Spleen (tissue), 11 donors: ENCODE measurements around the gene WSCD1. TPM values are rescaled to one million over a fixed set of nuclear protein-coding genes. Genes with fewer than 3 reads are reported as not detected.

ENCODE experiments used
- DNase-seq: peaks from one replicate; pipeline ENCODE4 v3.0.0-alpha.2; 2020
- H3K27ac ChIP-seq, 8 donors: fragments of 200-600 bp; sonication (generic) in 7 of 8; 1 replicate in 4 of 8; 2 replicates in 4 of 8; pipeline versions ENCODE4 v1.5.0 to v1.8.0; 2016 to 2021; ENCODE audit warnings: inconsistent platforms in 4 of 8, mild to moderate bottlenecking in 4 of 8, moderate library complexity in 1 of 8
- H3K27me3 ChIP-seq, 7 donors: fragments of 200-600 bp; sonication (generic) in 6 of 7; replicated peaks in 1 of 7; 1 replicate in 4 of 7; 2 replicates in 3 of 7; pipeline versions ENCODE4 v1.5.0 to v1.8.0; 2016 to 2021; ENCODE audit warnings: inconsistent platforms in 3 of 7, mild to moderate bottlenecking in 1 of 7
- H3K36me3 ChIP-seq, 6 donors: fragments of 200-600 bp; sonication (generic) in 5 of 6; 1 replicate in 4 of 6; 2 replicates in 2 of 6; pipeline versions ENCODE4 v1.5.0 to v1.8.0; 2016 to 2021; ENCODE audit warnings: inconsistent platforms in 2 of 6
- H3K4me1 ChIP-seq, 6 donors: fragments of 200-600 bp; sonication (generic) in 5 of 6; 1 replicate in 3 of 6; 2 replicates in 3 of 6; pipeline versions ENCODE4 v1.5.0 to v1.8.0; 2016 to 2021; ENCODE audit warnings: inconsistent platforms in 3 of 6
- H3K4me3 ChIP-seq, 8 donors: fragments of 200-600 bp; sonication (generic) in 7 of 8; 1 replicate in 4 of 8; 2 replicates in 4 of 8; pipeline versions ENCODE4 v1.5.0 to v1.8.0; 2016 to 2021; ENCODE audit warnings: inconsistent platforms in 4 of 8, mild to moderate bottlenecking in 4 of 8, moderate library complexity in 2 of 8
- H3K9me3 ChIP-seq, 8 donors: fragments of 200-600 bp; sonication (generic) in 7 of 8; 1 replicate in 4 of 8; 2 replicates in 4 of 8; pipeline versions ENCODE4 v1.5.0 to v1.8.0; 2016 to 2021; ENCODE audit warnings: inconsistent platforms in 4 of 8
- POLR2A ChIP-seq, 3 donors: fragments of 450-650 bp; IDR thresholded peaks; one replicate each; pipeline ENCODE4 v1.5.1; 2017; ENCODE audit warnings: antibody characterized with exemption in 3 of 3, mild to moderate bottlenecking in 1 of 3
- POLR2AphosphoS5 ChIP-seq, 3 donors: sonication (generic); formaldehyde crosslinking; IDR thresholded peaks; one replicate each; pipeline ENCODE4 v1.5.1; 2017; ENCODE audit warnings: antibody characterized with exemption in 3 of 3
- WGBS, 5 donors: extraction: QIAGEN DNeasy Blood & Tissue Kit in 3 of 5; methylation state at CpG; one replicate each; pipeline versions ENCODE4 v1.1.5 to v1.1.7; 2013 to 2018; 5-methylcytosine and 5-hydroxymethylcytosine counted together
- intact Hi-C: fragments of 100-400 bp; cut with DNase I; formaldehyde crosslinking; loops from one replicate; pipeline ENCODE4 v1.15.0; 2023; ENCODE audit warnings: low total_unique reads
- polyA plus RNA-seq, 3 donors: library from polyadenylated mRNA; stranded (reverse); fragments of 200-250 nt; gene quantifications; one replicate each; pipeline ENCODE4 v1.2.1, GENCODE V29; 2013
- total RNA-seq, 7 donors: library from RNA; depleted of rRNA in 3 of 7; stranded (reverse); fragments of >200 nt in 3 of 7; fragmentation: NEBNext Ultra II Directional in 4 of 7; extraction: Animal tissue kit (Norgen Biotek cat#: 25700) in 4 of 7; gene quantifications; one replicate each; pipeline versions ENCODE4 v1.1.0 to v1.2.1, GENCODE V29; 2016 to 2021
- TF ChIP-seq, protein P1 (sequence below), 11 experiments: fragments of 200-600 bp in 7 of 11; fragments of 450-650 bp in 4 of 11; sonication (generic) in 4 of 11; IDR thresholded peaks in 8 of 11; conservative IDR thresholded peaks in 3 of 11; 1 replicate in 7 of 11; 2 replicates in 4 of 11; pipeline versions ENCODE4 v1.4.0 to v1.8.0; 2016 to 2021; ENCODE audit warnings: antibody characterized with exemption in 11 of 11, inconsistent platforms in 4 of 11, mild to moderate bottlenecking in 1 of 11
- donor health status: healthy with polysubstance abuse.
- donor health status: DM: no; HTN: no; CAD: no; lungs with moderate emphysema.
- donor health status: DM: no; HTN: no; CAD: no.
- donor health status: Bipolar disorder and iron deficiency.
- donor health status: healthy.
- donor health status: DM: no; HTN: no; CAD: no.
- donor health status: DM: yes; HTN: yes; CAD: no.

Gene WSCD1
- total and polyA plus RNA-seq, 10 donors: 2.4 to 84.1 (median 44.3) TPM

DNA sequence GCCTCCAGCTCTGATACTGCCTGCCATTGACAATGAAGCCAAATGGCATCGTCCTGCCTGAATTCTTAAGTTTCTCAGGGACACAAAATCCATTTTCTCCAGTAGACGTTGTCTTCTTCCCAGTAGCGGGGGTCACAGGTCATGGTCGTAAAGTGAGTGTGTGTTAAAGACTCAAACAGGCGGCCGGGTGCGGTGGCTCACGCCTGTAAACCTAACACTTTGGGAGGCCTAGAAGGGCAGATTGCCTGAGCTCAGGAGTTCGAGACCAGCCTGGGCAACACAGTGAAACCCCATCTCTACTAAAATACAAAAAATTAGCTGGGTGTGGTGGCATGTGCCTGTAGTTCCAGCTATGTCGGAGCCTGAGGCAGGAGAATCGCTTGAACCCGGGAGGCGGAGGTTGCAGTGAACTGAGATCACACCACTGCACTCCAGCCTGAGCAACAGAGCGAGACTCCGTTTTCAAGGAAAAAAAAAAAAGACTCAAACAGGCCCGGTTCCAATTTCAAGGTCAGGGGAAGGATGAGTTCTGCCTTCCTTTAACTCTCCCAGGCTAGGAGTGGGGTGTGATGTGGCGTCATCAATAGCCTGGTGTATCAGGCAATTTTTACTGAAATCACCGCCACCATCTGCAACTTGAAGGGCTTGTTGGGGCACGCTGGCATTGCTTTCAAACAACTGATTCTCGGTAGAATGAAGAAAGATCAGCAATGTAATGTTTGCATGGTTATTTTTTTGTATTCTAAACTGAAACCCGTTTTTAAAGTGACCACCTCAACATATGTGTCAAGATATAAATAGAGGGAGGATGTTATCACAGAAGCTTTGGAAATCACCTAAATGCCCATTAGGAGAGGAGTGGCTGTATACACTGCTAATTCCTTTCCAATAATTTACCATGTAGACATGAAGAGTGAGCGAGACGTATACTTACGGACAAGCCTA, 91.0 kb downstream of the WSCD1 start:
- TF ChIP-seq POLR2AphosphoS5 (IDR thresholded peaks at IDR 0.05) (no peak), POLR2A (IDR thresholded peaks at IDR 0.05) (no peak)
- TF ChIP-seq, protein P1, sequence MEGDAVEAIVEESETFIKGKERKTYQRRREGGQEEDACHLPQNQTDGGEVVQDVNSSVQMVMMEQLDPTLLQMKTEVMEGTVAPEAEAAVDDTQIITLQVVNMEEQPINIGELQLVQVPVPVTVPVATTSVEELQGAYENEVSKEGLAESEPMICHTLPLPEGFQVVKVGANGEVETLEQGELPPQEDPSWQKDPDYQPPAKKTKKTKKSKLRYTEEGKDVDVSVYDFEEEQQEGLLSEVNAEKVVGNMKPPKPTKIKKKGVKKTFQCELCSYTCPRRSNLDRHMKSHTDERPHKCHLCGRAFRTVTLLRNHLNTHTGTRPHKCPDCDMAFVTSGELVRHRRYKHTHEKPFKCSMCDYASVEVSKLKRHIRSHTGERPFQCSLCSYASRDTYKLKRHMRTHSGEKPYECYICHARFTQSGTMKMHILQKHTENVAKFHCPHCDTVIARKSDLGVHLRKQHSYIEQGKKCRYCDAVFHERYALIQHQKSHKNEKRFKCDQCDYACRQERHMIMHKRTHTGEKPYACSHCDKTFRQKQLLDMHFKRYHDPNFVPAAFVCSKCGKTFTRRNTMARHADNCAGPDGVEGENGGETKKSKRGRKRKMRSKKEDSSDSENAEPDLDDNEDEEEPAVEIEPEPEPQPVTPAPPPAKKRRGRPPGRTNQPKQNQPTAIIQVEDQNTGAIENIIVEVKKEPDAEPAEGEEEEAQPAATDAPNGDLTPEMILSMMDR (IDR thresholded peaks at IDR 0.05 in 8 of 11, conservative IDR thresholded peaks at IDR 0.05 in 3 of 11): no peak
- Histone ChIP-seq H3K4me1 (peaks cover 0 to 7% (median 0%) of the 10 kb centered on the region in 6 donors), H3K27ac (no peak overlapping the region), H3K4me3 (no peak overlapping the region), H3K9me3 (no peaks in the 10 kb centered on the region), H3K27me3 (peaks cover 0 to 30% (median 0%) of the 10 kb centered on the region in 7 donors), H3K36me3 (no peaks in the 10 kb centered on the region)
- no peak for DNase-seq
- intact Hi-C loops: no loop called here
- WGBS, 5 donors: 81 to 89% (median 83%) methylated on average over 24 of the region's 24 CpGs

DNA sequence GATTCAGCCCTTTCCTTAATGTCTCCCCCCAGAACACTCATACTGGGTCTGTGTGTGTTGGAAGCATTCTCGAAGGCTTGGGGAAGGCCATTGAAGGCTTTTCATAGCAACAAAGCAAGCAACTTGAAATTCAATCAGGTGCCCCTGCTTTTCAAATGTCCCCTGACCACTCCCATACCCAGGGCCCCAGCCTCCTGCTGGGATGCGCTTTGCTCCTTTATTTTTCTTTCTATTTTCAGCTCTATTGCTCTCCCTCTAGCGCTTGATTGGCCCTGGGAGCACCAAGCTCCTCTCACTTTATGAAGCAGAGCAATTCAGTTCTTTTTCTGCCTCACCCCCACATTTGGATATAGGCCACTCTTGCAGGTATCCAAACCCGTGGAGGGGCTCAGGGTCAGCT, 92.0 kb downstream of the WSCD1 start:
- no peak overlapping the region for H3K27ac ChIP-seq
- TF ChIP-seq POLR2AphosphoS5 (IDR thresholded peaks at IDR 0.05) (no peak), POLR2A (IDR thresholded peaks at IDR 0.05) (no peak)
- TF ChIP-seq, protein P1 (IDR thresholded peaks at IDR 0.05 in 8 of 11, conservative IDR thresholded peaks at IDR 0.05 in 3 of 11): no peak
- no peak overlapping the region for H3K4me3 ChIP-seq
- H3K4me1 ChIP-seq: peaks cover 0 to 13% (median 0%) of the 10 kb centered on the region in 6 donors
- intact Hi-C loops: no loop called here
- H3K36me3 ChIP-seq: no peaks in the 10 kb centered on the region
- H3K9me3 ChIP-seq: no peaks in the 10 kb centered on the region
- peaks cover 0 to 30% (median 0%) of the 10 kb centered on the region in 7 donors for H3K27me3 ChIP-seq
- 75 to 78% (median 76%) methylated on average over 4 of the region's 4 CpGs for WGBS, 5 donors
- no peak for DNase-seq

DNA sequence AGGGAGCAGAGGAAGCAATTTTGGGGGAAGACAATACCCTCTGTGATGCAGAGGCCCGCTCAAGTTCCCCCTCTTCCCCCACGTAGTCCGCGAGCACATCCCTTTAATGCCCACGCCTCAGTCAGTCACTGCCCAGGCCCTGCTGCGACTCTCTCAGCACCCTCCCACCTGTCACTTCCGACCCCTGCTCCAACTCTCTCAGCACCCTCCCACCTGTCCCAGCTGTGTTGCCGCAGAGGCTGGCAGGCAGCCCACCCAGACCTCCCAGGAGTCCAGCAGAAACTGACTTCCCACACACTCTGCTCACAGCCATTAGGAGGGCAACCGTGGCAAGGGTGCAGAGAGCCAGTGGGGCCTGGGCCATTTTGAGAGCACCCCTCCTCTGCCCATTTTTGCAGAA, 92.7 kb downstream of the WSCD1 start:
- TF ChIP-seq POLR2AphosphoS5 (IDR thresholded peaks at IDR 0.05): no peak
- TF ChIP-seq, protein P1 (IDR thresholded peaks at IDR 0.05 in 8 of 11, conservative IDR thresholded peaks at IDR 0.05 in 3 of 11): no peak
- no peak for TF ChIP-seq POLR2A (IDR thresholded peaks at IDR 0.05)
- Histone ChIP-seq H3K4me3 (no peak overlapping the region), H3K27me3 (peaks cover 0 to 24% (median 0%) of the 10 kb centered on the region in 7 donors), H3K27ac (no peak overlapping the region), H3K36me3 (no peaks in the 10 kb centered on the region), H3K9me3 (no peaks in the 10 kb centered on the region), H3K4me1 (peaks cover 0 to 13% (median 0%) of the 10 kb centered on the region in 6 donors)
- DNase-seq: no peak
- intact Hi-C loops: no loop called here
- WGBS, 5 donors: 79 to 83% (median 79%) methylated on average over 8 to 9 of the region's 9 CpGs
